Upper lobe of left lung (tissue), 4 donors: ENCODE results near the gene SPATA3.

ENCODE experiments used
- POLR2A ChIP-seq, 4 donors: fragments of 450-650 bp; IDR thresholded peaks; one replicate each; pipeline ENCODE4 v1.5.1; 2016 to 2017; ENCODE audit warnings: antibody characterized with exemption in 4 of 4, mild to moderate bottlenecking in 2 of 4
- POLR2AphosphoS5 ChIP-seq, 2 donors: sonication (generic); formaldehyde crosslinking; IDR thresholded peaks; one replicate each; pipeline ENCODE4 v1.5.1; 2017; ENCODE audit warnings: antibody characterized with exemption in 2 of 2
- TF ChIP-seq, protein P1 (sequence below), 6 experiments: fragments of 450-650 bp in 4 of 6; fragments of 200-600 bp in 2 of 6; sonication (generic) in 2 of 6; IDR thresholded peaks; one replicate each; pipeline ENCODE4 v1.5.1; 2016 to 2019; ENCODE audit warnings: antibody characterized with exemption in 6 of 6

DNA sequence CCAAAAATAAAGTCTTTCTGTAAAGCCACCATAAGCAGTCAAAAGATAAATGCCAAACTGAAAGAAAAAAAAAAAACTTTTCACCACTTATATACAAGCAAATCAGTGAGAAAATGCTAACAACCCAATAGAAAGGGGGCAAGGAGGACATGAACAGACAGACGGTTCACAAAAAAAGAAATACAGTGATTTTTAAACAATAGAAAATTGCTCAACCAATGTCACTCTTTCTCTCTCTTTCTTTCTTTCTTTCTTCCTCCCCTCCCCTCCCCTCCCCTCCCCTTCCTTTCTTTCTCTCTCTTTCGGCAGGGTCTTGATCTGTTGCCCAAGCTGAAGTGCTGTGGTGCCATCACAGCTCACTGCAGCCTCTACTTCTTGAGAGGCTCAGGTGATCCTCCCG is 28.8 kb upstream of the SPATA3 start:
- TF ChIP-seq, protein P1, sequence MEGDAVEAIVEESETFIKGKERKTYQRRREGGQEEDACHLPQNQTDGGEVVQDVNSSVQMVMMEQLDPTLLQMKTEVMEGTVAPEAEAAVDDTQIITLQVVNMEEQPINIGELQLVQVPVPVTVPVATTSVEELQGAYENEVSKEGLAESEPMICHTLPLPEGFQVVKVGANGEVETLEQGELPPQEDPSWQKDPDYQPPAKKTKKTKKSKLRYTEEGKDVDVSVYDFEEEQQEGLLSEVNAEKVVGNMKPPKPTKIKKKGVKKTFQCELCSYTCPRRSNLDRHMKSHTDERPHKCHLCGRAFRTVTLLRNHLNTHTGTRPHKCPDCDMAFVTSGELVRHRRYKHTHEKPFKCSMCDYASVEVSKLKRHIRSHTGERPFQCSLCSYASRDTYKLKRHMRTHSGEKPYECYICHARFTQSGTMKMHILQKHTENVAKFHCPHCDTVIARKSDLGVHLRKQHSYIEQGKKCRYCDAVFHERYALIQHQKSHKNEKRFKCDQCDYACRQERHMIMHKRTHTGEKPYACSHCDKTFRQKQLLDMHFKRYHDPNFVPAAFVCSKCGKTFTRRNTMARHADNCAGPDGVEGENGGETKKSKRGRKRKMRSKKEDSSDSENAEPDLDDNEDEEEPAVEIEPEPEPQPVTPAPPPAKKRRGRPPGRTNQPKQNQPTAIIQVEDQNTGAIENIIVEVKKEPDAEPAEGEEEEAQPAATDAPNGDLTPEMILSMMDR (IDR thresholded peaks at IDR 0.05): no peak
- TF ChIP-seq POLR2A (IDR thresholded peaks at IDR 0.05) (no peak), POLR2AphosphoS5 (IDR thresholded peaks at IDR 0.05) (no peak)
